Stimulated activated CD8-positive, alpha-beta memory T cell treated with anti-CD3 and anti-CD28 coated beads, Interleukin-12 subunit alpha, Interleukin-12 subunit beta, amount 100 ng/mL, for 1 hour (primary cell): ENCODE results near the gene NUDT9.
"Not testable (repeated sequence)": the region's sequence is repeated elsewhere in the genome, so short reads cannot be mapped to it uniquely, and the experiment has no call there.

Source experiments
- DNase-seq: peaks from one replicate; pipeline ENCODE4 v3.0.0-alpha.2; 2020; ENCODE audit warnings: low read depth

The NUDT9 gene

DNA sequence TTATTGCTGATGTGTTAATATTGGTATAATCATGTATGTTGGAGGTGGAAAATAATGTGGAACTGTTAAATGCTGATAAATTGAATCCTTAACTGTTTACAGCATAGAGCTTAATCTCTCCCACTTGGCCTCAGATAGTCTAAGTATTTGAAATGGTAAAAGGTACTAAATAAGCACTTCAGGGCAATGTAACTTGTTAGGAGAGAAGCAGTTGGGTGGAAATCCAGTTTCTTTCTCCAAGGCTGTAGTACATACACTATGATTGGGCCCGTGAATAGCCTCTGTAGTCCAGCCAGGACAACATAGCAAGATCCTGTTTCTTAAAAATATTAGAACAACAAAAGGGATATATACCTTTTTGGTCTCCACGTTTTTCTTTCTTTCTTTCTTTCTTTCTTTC is 39.7 kb downstream of the NUDT9 start:
- no peak for DNase-seq

DNA sequence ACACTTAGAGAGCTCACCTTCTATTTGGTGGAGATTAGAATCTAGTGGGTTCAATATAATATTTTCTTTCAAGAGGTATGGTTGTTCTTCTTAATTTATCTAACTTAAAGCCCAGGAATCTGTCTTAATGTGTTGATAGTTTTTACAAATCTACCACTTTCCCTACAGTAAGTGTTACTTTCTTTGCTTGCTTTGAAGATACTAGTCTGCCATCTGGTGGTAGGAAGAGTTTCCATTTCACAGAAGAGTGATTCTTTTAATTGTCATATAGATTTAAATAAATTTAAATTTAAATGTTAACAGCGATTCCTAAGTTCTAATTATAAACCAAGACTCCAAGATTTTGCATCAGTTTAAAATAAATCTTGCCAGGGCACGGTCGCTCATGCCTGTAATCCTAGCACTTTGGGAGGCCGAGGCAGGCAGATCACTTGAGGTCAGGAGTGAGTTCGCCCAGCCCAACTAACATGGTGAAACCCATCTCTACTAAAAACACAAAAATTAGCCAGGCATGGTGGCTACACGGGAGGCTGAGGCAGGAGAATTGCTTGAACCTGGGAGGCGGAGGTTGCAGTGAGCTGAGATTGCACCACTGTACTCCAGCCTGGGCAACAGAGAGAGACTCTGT is 43.5 kb downstream of the NUDT9 start:
- DNase-seq, result no peak

DNA sequence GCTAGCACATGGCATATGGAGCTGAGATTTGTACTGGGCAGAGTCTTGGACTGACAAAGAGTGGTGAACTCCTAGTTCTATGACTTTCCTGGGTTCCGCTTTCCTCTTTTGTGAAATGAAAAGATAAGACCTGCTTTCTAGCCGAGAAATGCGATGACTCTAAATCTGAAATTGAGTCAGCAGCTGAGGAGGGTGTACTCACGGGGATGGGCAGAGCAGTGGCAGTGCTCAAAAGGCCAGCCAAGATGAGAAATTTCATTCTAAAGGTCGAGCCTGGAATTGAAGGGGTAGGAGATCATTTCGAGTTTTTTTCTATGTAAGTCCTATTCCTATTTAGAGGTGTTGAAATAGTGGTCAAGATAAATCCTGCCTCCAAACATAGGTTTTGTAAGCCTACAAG is 47.0 kb downstream of the NUDT9 start:
- DNase-seq, result no peak

- no peak for DNase-seq
Observed at GRCh38 chr4:87476934-87477333, 54.6 kb downstream of the NUDT9 start.

- DNase-seq, result no peak
Observed at GRCh38 chr4:87478732-87479250, 56.4 kb downstream of the NUDT9 start.

DNA sequence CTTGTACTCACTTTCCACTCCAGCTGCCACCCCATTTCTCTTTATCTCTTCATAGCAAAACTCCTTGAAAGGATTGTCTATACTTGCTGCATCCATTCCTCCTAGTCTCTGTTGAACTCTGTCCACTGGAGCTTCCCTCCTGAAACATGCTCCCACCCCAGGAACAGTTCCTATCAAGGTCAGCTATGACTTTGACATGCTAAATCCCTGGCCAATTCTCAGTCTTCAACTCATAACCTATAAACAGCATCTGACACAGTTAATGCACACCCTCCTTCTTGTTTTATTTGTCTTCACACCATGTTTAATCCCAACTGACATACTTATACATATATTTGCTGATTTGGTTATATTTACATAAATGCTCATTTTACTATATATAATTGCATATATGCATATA is 59.0 kb downstream of the NUDT9 start:
- no peak for DNase-seq

DNA sequence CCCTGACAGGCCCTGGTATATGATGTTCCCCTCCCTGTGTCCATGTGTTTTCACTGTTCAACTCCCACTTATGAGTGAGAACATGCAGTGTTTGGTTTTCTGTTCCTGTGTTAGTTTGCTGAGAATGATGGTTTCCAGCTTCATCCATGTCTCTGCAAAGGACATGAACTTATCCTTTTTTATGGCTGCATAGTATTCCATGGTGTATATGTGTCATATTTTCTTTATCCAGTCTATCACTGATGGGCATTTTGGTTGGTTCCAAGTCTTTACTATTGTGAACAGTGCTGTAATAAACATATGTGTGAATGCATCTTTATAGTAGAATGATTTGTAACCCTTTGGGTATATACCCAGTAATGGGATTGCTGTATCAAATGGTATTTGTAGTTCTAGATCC is 60.9 kb downstream of the NUDT9 start:
- not testable (repeated sequence) for DNase-seq

- not testable (repeated sequence) for DNase-seq
Observed at GRCh38 chr4:87488666-87489065, 66.3 kb downstream of the NUDT9 start.

DNA sequence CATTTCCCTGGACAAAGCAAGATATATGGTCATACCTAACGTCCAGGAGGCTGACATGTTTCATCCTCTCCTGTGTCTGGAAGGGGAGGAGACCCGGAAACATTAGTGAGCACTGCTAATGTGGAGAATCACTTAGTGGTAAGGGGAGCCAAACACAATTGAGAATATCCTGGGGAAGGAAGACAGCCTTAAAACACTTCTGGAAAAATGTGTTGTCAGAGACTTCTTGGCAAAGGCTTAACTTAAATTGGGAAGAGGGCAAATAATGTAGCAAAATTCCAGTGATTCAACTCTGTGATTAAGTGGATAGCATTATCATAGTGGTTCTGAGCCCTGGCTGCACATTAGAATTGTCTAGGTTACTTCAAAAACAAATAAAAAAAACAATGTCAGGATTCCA is 67.3 kb downstream of the NUDT9 start:
- no peak for DNase-seq

- no peak for DNase-seq
Observed at GRCh38 chr4:87490664-87491369, 68.4 kb downstream of the NUDT9 start.

DNA sequence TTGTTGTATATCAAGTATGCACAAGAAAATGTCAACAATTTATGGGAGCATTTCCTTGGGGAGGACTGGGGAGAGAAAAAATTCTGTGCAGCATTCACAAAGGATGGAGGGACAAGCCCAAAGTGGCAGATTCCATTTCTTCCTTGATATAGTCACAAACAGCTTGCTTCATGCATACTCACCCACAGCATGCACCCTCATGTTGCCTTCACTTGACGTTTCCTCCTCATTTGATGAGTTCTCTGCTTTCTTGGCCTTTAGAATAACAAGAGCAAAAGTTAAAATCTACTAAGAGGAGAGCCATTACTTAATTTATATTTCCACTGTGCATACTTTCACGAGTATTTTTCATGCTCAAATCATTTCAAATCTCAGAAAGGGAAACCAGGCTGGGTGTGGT is 69.1 kb downstream of the NUDT9 start:
- no peak for DNase-seq

DNA sequence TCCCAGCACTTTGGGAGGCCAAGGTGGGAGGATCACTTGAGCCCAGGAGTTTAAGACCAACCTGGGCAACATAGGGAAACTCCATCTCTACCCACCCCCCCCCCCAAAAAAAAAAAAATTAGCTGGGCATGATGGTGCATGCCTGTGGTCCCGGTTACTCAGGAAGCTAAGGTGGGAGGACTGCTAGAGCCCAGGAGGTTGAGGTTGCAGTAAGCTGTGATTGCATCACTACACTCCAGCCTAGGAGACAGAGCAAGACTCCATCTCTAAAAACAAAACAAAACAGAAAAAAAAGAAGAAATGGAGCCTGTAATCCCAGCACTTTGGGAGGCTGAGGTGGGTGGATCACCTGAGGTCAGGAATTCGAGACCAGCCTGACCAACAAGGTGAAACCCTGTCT is 69.5 kb downstream of the NUDT9 start:
- not testable (repeated sequence) for DNase-seq

- no peak for DNase-seq
Observed at GRCh38 chr4:87493115-87493514, 70.7 kb downstream of the NUDT9 start.

GRCh38 chr4:87497159-87497558 is 74.8 kb downstream of the NUDT9 start:
- no peak for DNase-seq

DNA sequence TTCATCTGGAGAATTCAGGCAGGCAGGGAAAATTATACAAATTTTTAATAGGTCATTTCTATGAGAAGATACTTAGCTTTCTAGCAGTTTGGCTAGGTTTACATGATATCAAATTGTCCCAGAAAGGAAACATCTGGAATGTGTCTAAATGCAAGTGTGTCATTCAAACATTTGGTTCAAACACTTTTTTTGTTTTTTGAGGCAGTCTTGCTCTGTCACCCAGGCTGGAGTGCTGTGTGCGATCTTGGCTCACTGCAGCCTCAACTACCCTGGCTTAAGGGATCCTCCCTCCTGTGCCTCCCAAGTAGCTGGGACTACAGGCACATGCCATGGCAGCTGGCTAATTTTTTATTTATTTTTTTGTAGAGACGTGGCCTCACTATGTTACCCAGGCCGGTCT is 75.2 kb downstream of the NUDT9 start:
- DNase-seq, result no peak

DNA sequence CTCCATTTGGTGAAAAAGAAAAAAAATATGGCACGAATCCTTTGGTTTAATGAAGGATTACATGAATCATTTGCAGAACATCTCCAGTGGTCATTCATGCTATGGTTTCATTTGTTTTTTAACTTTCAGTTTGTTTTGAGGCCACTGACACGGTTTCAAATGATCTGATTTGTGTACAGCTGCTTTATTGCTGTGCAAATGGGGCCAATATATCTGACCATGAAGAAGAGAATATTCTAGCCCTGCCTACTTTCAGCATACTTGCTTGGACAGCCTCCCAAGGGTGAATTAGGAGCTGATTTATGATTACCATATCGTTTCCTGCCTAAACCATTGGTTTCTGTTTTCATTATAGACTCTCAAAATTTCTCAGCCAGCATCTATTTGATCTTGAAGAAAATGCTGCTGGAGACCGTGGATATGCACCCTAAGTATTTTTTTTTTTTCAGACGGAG is 76.1 kb downstream of the NUDT9 start:
- no peak for DNase-seq

DNA sequence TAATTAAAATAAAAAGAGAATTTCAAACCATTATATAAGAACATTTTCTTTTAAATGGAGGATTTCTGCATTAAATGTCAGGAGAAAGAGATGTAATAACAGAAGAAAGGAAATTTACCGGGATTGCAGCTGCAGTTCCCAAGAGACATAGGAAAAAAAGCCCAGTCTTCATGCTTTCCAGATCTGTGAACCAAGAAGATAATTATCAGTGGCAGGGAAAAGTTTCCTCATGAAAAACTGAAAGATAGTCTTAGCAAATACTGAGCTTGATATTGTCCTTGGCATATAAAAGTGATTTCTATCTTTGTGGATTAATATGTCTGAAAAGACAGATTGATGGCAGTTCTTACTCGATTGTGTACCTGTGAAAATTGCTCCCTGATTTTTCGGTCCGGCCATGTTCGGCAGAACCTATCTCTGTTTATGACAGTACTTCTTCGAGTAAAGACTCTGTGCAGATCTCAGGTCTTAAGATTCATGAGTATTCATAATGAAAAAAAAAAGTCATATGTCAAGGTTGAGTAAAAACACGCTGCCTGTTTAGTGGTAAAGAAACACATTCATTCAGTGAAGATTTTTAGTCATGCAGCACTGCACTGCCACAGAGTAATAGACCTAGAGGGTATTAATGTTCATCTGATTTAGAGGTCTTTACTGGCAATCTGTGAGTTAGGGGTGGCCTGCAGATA is 77.2 kb downstream of the NUDT9 start:
- DNase-seq, result no peak

DNA sequence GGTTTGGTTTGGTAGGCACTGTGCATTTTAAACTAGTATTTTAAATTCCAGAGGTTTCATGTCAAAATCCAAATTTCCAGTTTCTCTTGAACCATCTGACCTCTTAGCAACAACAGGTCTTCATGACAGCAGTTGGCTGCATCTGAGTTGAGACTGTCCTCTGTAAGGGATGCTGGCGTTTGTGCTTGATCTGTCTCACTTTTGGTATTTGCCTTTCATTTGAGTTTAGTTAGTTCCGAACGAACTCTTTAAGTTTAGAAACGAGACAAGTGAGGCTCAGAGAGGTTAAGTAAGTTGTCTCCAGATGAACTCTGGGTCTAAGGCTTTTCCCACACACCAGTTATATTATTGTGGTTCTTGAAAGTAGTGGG is 77.7 kb downstream of the NUDT9 start:
- DNase-seq, result no peak

DNA sequence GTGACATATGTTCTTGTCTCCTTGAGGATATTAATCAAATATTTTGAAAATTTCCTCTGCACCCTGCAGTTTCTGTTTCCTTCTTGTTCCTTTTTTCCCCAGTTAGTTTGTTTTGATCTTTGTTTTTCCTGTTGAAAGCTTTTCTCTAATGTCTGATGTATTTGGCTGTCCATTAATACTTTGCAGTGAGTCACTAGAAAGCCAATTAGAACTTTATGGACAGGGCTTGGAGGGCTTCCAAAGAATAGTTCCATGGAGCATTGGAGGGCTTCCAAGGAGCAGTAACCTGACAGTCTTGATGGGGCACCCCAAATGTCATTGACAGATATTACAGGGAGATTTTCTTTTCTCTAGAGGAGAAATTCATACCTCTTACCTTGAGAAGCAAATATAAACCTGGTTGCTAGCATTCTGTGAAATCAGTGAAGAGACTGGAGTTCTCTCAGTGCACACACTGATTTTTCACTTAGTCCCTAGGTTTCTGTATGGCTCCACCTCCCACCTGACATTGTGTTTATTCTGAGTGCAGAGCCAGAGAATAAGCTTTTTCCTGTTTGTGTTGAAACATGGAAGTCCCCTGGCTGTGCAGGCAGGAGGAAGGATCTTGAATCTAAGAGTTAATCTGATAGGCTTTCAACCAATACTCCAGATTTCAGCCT is 80.3 kb downstream of the NUDT9 start:
- no peak for DNase-seq

DNA sequence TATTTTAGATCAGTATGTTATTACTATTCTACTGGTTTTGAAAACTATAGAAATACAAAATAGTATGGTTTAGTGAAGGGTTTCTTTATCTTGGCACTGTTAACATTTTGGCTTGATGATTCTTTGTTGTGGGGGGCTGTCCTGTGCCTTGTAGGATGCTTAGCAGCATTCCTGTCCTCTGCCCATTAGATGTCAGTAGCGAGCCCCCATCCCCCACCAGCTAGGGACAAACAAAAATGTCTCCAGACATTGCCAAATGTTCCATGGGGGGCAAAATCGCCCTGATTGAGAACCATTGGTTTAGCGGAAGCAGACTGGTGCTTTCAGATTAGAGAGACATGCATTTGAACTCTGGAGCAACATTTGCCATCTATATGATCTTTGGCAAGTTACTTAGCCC is 83.5 kb downstream of the NUDT9 start:
- DNase-seq, result no peak

DNA sequence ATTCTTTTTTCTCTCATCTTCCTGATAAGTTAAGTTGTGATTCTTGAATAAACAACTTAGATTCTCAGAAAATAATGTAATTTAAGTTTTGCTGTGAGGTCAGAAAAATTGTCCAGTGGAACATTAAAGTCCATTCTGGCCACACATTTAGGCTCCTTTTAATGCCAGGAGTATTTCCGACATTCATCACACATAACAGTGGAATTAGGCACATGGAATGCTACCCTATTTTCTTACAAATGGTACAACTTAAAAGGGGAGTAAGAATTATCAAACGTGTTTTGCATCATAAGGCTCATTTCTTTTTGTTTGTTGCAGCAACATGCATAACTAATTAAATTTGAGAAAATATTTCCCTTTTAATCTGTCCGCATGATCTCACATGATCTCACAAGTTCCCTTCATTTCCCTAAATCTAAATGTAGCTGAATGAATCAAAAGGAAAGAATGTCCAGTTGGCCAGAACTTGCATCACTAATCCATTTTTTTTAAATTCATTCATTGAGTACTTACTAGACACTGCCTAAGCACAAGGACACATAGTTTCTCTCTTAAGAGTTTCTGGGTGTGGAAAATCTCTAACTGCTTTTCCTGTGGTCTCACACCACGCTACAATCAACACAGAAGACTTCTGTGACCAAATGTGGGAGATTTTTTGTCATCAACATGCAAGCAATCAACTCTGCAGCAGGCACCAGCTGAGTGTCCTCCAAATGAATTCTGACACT is 84.8 kb downstream of the NUDT9 start:
- DNase-seq, result no peak
